ENCODE measurements around the gene TXNDC5.
A peak's percentile ranks its signal among the peaks of the same experiment; 100 is the strongest.
"Not testable (repeated sequence)": the region's sequence is repeated elsewhere in the genome, so short reads cannot be mapped to it uniquely, and the experiment has no call there.

TXNDC5 gene

GRCh38 chr6:7893342-7893741, 17.2 kb downstream of the TXNDC5 start:
- Histone ChIP-seq H3K27ac (ENCODE audit: extremely low read depth, low read depth, low read length) (no peak overlapping the region), H3K9me3 (ENCODE audit: control insufficient read depth, insufficient read depth, low read depth, low read length) (no peaks in the 10 kb centered on the region), H3K36me3 (ENCODE audit: control insufficient read depth in 2 of 2, insufficient read depth in 1 of 2, low read length in 2 of 2) (peaks cover 83 to 97% of the 10 kb centered on the region in 2 experiments), H3K4me1 (ENCODE audit: control insufficient read depth, insufficient read depth, low read length) (no peaks in the 10 kb centered on the region), H3K4me3 (ENCODE audit: low read depth, low read length) (no peak overlapping the region)
- ChIA-PET POLR2A (no interaction called here), CTCF (interaction anchor here (0.5 kb wide), 1 partner anchor 88 kb away, joined by 3 read pairs; no protein-coding TSS in a partner anchor)
- TF ChIP-seq ZNF600 (tag by site-specific recombination; IDR thresholded peaks at IDR 0.05) (0 out of 2 replicates have a peak, but pooled peaks have one; percentile 14), PATZ1 (tag by site-specific recombination; IDR thresholded peaks at IDR 0.05) (no peak), ZNF302 (tag by site-specific recombination; IDR thresholded peaks at IDR 0.05; ENCODE audit: low read depth) (no peak)

- H3K4me1 ChIP-seq (ENCODE audit: control insufficient read depth, insufficient read depth, low read length); CTCF ChIA-PET; H3K27ac ChIP-seq (ENCODE audit: extremely low read depth, low read depth, low read length); H3K9me3 ChIP-seq (ENCODE audit: control insufficient read depth, insufficient read depth, low read depth, low read length); POLR2A ChIA-PET; H3K4me3 ChIP-seq (ENCODE audit: low read depth, low read length): not testable (repeated sequence)
- H3K36me3 ChIP-seq (ENCODE audit: control insufficient read depth in 2 of 2, insufficient read depth in 1 of 2, low read length in 2 of 2), result peaks cover 78 to 97% of the 10 kb centered on the region in 2 experiments
Measured at GRCh38 chr6:7892367-7892766, 18.2 kb downstream of the TXNDC5 start.

GRCh38 chr6:7891078-7891872, 19.3 kb downstream of the TXNDC5 start:
- POLR2A ChIA-PET, result interaction anchor here (1.4 kb wide), 1 partner anchor 8 kb away, joined by 3 read pairs; no protein-coding TSS in a partner anchor

More at GRCh38 chr6:7891078-7891872, 19.3 kb downstream of the TXNDC5 start:
- H3K4me1 ChIP-seq (ENCODE audit: control insufficient read depth, insufficient read depth, low read length), result no peaks in the 10 kb centered on the region
- H3K36me3 ChIP-seq (ENCODE audit: control insufficient read depth in 2 of 2, insufficient read depth in 1 of 2, low read length in 2 of 2), result peaks cover 68 to 100% of the 10 kb centered on the region in 2 experiments
- H3K4me3 ChIP-seq (ENCODE audit: low read depth, low read length), result no peak overlapping the region
- H3K27ac ChIP-seq (ENCODE audit: extremely low read depth, low read depth, low read length), result no peak overlapping the region
- no peaks in the 10 kb centered on the region for H3K9me3 ChIP-seq (ENCODE audit: control insufficient read depth, insufficient read depth, low read depth, low read length)
- no peak for TF ChIP-seq ZNF596 (tag by site-specific recombination; IDR thresholded peaks at IDR 0.05)
- no peak for TF ChIP-seq ELK4 (IDR thresholded peaks at IDR 0.05; ENCODE audit: borderline replicate concordance, low read depth, low read length)
- no peak for TF ChIP-seq ZNF311 (tag by site-specific recombination; IDR thresholded peaks at IDR 0.05; ENCODE audit: borderline replicate concordance)
- TF ChIP-seq YY1 (tag by site-specific recombination; IDR thresholded peaks at IDR 0.05), result no peak
- no peak for TF ChIP-seq ZNF529 (tag by site-specific recombination; IDR thresholded peaks at IDR 0.05; ENCODE audit: insufficient replicate concordance)
- no peak for TF ChIP-seq KLF7 (tag by site-specific recombination; IDR thresholded peaks at IDR 0.05; ENCODE audit: borderline replicate concordance)
- no peak for TF ChIP-seq ZNF121 (tag by site-specific recombination; IDR thresholded peaks at IDR 0.05)
- no peak for TF ChIP-seq ZNF140 (tag by site-specific recombination; IDR thresholded peaks at IDR 0.05)
- TF ChIP-seq ZNF580 (tag by site-specific recombination; IDR thresholded peaks at IDR 0.05), result no peak
- TF ChIP-seq ZFP3 (tag by site-specific recombination; IDR thresholded peaks at IDR 0.05; ENCODE audit: low read depth), result no peak
- no peak for TF ChIP-seq ZNF830 (tag by site-specific recombination; IDR thresholded peaks at IDR 0.05; ENCODE audit: low read depth)
- no peak for TF ChIP-seq SALL2 (tag by site-specific recombination; IDR thresholded peaks at IDR 0.05; ENCODE audit: borderline replicate concordance)
- TF ChIP-seq ZNF398 (tag by site-specific recombination; IDR thresholded peaks at IDR 0.05), result no peak
- no peak for TF ChIP-seq ZBTB20 (tag by site-specific recombination; IDR thresholded peaks at IDR 0.05)
- no peak for TF ChIP-seq ZNF610 (tag by site-specific recombination; IDR thresholded peaks at IDR 0.05; ENCODE audit: borderline replicate concordance)
- TF ChIP-seq OVOL3 (tag by site-specific recombination; IDR thresholded peaks at IDR 0.05), result no peak
- no peak for TF ChIP-seq SP3 (tag by site-specific recombination; IDR thresholded peaks at IDR 0.05)
- CTCF ChIA-PET, result interaction anchor here (1.0 kb wide), 1 partner anchor 101 kb away, joined by 3 read pairs; no protein-coding TSS in a partner anchor

Data from HEK293 (cell line).